ENCODE measurements around the gene CPNE2. TPM values are rescaled to one million over a fixed set of nuclear protein-coding genes. Genes with fewer than 3 reads are reported as not detected.

The CPNE2 gene
- total and polyA plus RNA-seq, 2 of the 8 experiments (the other 6 are each of a cell fraction or from before 2014, with no cell fraction given): 10.6 to 39.5 TPM

- no peak for TF ChIP-seq CTCF (IDR thresholded peaks at IDR 0.05; ENCODE audit: control extremely low read depth in 1 of 3, insufficient read depth in 1 of 3, low read depth in 1 of 3, low read length in 3 of 3)
- no peak for TF ChIP-seq NANOG (IDR thresholded peaks at IDR 0.05; ENCODE audit: insufficient read depth, low read depth, low read length, poor library complexity, severe bottlenecking)
- TF ChIP-seq CREB1 (IDR thresholded peaks at IDR 0.05): no peak
- no peak for TF ChIP-seq KDM1A (IDR thresholded peaks at IDR 0.05; ENCODE audit: borderline replicate concordance, low read length)
- TF ChIP-seq EP300 (IDR thresholded peaks at IDR 0.05; ENCODE audit: borderline replicate concordance in 1 of 2, low read depth in 2 of 2, low read length in 2 of 2): no peak
- no peak for TF ChIP-seq CTBP2 (IDR thresholded peaks at IDR 0.05; ENCODE audit: borderline replicate concordance, insufficient read depth, insufficient read length, low read length)
- no peak for TF ChIP-seq GTF2F1 (IDR thresholded peaks at IDR 0.05; ENCODE audit: borderline replicate concordance, low read depth, low read length)
- no peak for TF ChIP-seq KDM4A (IDR thresholded peaks at IDR 0.05; ENCODE audit: low read depth, low read length, severe bottlenecking)
- no peak for TF ChIP-seq MAX (IDR thresholded peaks at IDR 0.05)
These were observed 20.4 kb upstream of the CPNE2 start (continued) for GRCh38 chr16:57071831-57072582.
